H1 (cell line): ENCODE data around the gene TBC1D17. TPM values are rescaled to one million over a fixed set of nuclear protein-coding genes. Genes with fewer than 3 reads are reported as not detected.

Source experiments
- CHD7 ChIP-seq: fragments of 300-600 bp; sonication (generic); IDR thresholded peaks from 2 replicates; pipeline ENCODE4 v1.7.1; 2012; ENCODE audit warnings: low read length, moderate library complexity, mild to moderate bottlenecking, inconsistent platforms; ENCODE audit not compliant: insufficient replicate concordance
- KDM5A ChIP-seq: fragments of 200-600 bp; IDR thresholded peaks from 2 replicates; pipeline ENCODE4 v1.7.1; 2012; ENCODE audit warnings: mild to moderate bottlenecking, low read length, inconsistent platforms, mixed read lengths
- POLR2AphosphoS5 ChIP-seq: IDR thresholded peaks from 2 replicates; pipeline ENCODE4 v1.6.1; 2011; ENCODE audit warnings: low read depth, low read length
- polyA plus RNA-seq, 7 experiments: library from polyadenylated mRNA; depleted of rRNA in 3 of 7; stranded (reverse) in 5 of 7; unstranded in 2 of 7; fragments of >200 nt in 5 of 7; fragments of 200-250 nt in 2 of 7; gene quantifications; 1 replicate in 5 of 7; 2 replicates in 1 of 7; 4 replicates in 1 of 7; pipeline versions ENCODE4 v1.2.1 to v1.2.3, GENCODE V29; 2011 to 2013; ENCODE audit warnings: missing spikeins in 2 of 7, mixed read lengths in 2 of 7
- total RNA-seq: library from RNA; stranded (reverse); fragmentation: NEBNext Ultra II Directional; extraction: Animal tissue kit (Norgen Biotek cat#: 25700); gene quantifications from 2 replicates; pipeline ENCODE4 v1.2.1, GENCODE V29; 2021

TBC1D17 gene
- total and polyA plus RNA-seq, 2 of the 8 experiments (the other 6 are each of a cell fraction or from before 2014, with no cell fraction given): 30.3 to 44.9 TPM

- TF ChIP-seq CHD7 (no peak), KDM5A (no peak), POLR2AphosphoS5 (peak; percentile 42; the same call in 1 of the 2 replicates)
Measured at GRCh38 chr19:49920624-49921363, 43.3 kb downstream of the TBC1D17 start (continued).
